ENCODE results near the gene CCR9.
"Not testable (repeated sequence)": the region's sequence is repeated elsewhere in the genome, so short reads cannot be mapped to it uniquely, and the experiment has no call there.

CCR9 gene, protein sequence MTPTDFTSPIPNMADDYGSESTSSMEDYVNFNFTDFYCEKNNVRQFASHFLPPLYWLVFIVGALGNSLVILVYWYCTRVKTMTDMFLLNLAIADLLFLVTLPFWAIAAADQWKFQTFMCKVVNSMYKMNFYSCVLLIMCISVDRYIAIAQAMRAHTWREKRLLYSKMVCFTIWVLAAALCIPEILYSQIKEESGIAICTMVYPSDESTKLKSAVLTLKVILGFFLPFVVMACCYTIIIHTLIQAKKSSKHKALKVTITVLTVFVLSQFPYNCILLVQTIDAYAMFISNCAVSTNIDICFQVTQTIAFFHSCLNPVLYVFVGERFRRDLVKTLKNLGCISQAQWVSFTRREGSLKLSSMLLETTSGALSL

DNA sequence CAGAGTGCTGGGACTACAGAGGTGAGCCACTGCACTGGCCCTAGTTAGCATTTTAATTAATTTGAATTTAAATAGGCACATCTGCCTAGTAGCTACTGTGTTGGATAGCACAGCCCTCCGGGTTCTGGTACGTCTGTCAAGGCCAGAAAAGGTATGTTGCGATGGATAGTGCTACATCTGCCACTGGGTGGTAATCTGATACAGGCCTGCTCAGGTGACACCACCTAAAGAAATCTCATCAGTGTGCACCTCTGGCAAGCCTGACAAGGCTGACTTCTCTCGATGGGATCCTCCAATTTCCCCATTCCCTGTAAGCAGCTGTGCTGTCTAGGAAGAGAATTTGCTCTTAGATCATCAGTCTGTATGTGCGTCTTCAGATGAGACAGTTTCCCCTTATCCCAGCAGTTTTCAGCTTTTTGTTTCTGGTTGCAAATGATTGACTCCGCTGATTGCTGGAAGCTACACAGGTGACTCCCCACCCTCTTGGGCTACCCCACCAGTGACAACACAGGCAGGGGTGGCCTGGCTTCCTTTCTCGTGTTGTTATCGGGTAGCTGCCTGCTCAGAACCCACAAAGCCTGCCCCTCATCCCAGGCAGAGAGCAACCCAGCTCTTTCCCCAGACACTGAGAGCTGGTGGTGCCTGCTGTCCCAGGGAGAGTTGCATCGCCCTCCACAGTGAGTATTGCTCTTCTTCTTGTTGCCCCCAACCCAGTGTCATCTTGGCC, at the start of gene CCR9:
Gene CCR9, plus strand, starts transcription at position 565 of the 727 bp plus-strand sequence. CDS start 8,391 bp downstream, outside the sequence.
- DNase-seq, result no peak

DNA sequence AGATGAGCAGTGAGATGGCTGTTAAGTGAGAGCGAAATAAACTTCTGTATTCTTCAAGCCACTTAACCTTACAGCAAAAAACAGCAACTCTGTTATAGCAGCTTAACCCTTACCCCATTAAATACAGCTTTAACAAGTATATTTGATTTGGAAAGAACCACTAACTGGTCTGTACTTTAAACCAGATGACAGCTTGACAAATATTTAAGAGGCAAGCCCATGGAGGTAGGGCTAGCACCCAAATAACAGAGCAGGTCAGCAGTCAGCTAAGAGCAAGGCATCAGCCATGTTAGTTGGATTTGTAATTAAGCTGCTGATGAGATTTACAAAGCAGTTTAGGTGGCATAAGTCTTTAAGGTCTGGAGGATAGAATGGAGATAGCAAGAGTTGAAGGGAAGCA, 47.9 kb upstream of the CCR9 start:
- no peak for DNase-seq

DNA sequence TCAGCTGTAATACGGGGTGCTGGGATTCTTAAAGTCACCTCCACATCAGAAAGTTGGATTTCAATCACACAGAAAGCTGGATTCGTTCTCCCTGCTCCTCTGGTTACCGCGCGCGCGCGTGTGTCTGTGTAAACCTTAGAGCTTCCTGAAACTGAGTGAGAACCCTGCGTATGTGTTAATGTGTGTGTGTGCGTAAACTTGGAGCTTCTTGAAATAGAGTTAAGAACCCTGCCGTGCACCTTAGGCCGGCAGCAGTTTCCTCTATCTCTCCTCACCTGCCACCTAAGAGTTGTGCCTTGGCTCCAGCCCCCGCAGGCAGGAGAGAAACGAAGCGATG, 45.0 kb upstream of the CCR9 start:
- no peak for DNase-seq

DNA sequence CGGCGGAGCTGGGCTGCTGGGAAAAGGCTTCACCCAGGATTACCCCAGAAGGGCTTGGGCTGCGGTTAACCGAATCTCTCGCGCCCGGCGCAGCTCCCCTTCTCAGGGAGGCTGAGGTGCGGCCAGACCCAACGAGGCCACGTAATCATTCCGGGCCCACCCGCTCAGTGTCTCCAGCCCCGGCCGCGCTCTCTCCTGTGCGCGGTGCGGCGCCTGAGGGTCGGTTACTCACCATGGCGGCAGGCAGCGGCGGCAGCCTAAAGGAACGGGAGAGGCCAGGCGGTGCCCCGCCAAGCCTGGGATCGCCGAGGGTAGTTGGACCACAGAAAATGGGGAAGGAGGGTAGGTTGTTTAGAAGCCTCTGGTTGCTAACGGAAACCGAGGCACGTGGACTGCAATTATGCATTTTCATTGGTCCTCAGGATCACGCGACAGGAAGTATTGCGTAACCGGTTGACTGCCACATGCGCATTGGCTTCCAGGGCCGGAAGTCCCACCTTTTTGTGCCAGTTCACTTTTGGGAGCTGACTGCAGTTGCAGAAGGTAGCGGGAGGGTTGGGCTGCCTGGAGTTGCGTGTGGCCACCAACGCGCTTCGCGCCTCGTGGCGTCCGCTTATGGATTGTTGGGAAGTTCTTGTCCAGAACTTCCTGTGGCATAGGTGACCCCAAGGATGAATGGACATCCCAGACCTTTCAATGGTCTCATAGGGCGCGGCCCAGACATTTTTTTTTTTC, 44.4 kb upstream of the CCR9 start, which contains the start of gene LZTFL1:
Gene LZTFL1, minus strand, starts transcription at position 363 of the 735 bp plus-strand sequence. Its CDS starts 128 bp downstream, at position 235.
- peak; percentile 84 for DNase-seq

DNA sequence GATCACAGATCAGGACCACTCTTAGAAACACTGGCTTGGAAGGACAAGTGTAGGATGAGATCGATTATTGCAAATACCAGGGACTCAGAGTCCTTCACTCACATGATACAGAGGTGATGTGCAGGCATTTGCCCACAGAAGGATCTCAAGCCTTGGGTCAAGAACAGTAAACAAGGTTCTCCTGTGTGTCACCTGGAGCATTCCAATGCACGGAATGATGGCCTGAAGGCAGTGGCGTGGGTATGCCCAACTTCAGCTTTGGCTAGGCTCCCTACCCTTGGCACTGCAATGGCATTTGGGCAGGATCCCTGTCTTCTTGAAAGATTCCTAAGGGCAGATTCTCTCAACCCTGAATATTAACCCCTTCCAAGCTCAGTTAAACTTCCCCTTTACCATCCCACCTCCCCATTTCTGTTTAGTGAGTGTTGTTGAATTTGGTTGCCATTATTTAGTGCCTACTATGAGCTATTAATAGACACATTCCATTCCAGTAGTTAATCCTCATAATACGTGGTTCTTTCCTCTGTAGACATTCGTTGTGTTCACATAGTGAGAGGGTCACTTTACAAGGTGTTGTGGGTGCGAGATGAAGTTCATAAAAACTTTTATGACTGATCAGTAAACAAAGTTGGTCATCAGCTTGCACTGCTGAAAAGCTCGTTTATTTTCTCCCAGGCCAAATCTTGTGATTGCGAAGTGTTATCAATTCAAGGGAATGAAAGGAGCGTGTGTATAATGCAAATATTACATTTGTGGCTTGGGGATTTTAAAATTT, 43.3 kb upstream of the CCR9 start:
- DNase-seq, result no peak

DNA sequence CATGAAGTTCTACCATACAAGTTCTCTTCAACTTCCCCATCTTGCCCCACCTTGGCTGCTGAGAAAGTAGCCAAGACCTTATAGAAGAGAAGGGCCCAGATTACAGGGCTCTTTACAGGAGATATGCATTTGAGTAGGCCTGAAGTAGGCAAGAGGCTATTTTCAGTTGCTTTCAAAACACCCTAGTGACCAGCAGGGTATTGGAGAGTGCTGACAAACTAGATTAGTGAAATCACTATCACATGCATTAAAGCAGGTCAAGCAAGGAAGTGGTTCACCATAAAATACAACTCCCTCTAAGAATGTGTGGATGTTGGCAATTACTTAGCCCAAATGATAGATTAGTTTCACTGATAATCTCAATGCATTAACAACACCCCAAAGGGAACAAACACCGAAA, 41.7 kb upstream of the CCR9 start:
- no peak for DNase-seq

DNA sequence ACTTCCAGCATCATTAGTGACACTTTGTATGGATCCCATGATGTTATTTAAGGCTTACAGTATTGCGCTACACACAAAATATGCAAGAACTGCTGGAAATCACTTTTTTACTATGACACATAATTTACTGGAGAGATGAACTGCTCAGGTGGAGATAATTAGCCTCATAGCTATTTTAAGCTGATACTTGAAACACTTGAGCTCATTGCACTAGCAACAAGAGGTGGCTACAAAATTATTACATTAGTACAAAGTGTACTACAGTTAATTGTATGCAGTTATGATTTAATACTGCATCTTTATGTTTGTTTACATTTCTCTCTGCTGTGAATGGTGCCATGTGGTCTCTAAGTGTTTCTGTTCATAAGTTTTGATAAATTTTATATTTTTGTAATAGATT, 38.0 kb upstream of the CCR9 start:
- no peak for DNase-seq

DNA sequence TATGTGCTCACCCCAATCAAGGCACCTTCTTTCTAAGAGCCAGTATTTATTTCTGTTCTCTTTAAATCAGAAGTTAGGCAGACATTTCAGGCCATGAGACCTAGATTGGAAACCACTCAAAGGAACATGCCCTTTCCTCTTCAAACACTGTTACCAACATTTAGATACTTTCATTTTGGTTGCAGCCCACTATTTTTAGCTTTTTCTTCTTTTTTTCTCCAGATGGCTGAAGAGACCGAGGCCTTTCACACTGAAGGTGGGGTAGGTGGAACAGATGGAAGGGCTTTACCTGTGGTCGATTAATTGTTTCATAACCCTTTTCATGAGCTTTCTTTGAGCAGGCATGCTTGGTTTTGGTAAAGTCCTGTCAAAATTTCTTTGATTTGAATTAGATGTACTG, 33.5 kb upstream of the CCR9 start:
- no peak for DNase-seq

DNA sequence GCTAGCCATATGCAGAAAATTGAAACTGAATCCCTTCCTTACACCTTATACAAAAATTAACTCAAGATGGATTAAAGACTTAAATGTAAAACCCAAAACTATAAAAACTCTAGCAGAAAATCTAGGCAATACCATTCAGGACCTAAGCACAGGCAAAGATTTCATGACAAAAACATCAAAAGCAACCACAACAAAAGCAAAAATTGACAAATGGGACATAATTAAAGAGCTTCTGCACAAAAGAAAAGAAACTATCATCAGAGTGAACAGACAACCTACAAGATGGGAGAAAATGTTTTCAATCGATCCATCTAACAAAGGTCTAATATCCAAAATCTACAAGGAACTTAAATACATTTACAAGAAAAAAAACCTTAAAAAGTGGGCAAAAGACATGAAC, 30.0 kb upstream of the CCR9 start:
- DNase-seq, result not testable (repeated sequence)

DNA sequence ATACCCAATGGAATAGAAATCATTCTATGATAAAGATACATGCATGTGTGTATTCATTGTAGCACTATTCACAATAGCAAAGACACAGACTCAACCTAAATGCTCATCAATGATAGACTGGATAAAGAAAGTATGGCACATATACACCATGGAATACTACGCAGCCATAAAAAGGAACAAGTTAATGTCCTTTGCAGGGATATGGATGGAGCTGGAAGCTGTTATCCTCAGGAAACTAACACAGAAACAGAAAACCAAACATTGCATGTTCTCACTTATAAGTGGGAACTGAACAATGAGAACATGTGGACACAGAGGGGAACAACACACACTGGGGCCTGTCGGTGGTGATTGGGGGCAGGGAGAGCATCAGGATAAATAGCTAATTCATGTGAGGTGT, 29.3 kb upstream of the CCR9 start:
- not testable (repeated sequence) for DNase-seq

DNA sequence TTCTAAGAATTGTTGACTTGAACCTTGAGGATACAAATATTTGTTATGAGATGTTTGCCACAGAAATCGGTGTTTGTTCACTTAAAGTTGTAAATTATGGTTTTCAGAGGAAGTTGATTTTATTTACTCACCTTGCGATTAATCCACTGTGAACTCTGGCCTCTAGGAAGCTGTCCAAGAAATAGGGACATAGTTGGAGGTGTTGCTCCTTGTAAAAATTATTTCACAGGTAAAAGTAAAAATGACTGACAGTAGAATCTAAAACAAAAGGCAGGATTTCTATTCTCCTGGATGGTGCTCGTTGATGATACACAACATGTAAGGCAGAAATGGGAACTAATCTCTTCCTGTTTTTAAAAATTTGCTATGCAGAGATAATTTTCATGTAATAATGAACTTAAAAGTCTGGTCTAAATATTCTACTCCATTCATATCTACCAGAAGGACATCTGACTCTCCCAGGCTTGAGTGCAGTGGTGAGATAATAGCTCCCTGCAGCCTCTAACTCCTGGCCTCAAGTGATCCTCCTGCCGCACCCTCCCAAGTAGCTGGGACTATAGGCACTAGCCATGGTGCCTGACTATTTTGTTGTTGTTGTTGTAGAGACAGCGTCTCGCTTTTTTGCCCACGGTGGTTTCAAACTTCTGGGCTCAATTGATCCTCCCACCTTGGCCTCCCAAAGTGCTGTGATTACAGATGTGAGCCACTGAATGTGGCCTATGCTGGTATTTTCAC, 27.4 kb upstream of the CCR9 start:
- DNase-seq, result no peak

DNA sequence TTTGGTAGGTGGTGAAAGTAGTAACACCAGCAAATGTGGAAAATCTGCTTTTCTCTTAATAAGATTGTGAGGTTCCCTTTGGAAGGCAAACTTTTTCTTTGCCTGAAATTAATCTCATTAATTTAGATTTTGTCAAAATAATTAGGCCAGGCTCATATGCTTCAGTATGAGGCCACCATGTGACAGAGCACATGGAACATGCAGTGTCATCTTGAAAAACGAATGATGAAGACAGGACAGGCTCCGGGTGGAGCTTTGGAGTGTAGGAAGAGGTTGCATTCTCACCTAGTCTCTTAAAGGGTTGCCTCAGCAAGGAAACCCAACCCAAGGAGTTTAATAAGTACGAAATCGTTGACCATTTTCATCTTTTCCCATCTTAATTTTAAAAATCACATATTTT, 25.9 kb upstream of the CCR9 start:
- DNase-seq, result no peak

DNA sequence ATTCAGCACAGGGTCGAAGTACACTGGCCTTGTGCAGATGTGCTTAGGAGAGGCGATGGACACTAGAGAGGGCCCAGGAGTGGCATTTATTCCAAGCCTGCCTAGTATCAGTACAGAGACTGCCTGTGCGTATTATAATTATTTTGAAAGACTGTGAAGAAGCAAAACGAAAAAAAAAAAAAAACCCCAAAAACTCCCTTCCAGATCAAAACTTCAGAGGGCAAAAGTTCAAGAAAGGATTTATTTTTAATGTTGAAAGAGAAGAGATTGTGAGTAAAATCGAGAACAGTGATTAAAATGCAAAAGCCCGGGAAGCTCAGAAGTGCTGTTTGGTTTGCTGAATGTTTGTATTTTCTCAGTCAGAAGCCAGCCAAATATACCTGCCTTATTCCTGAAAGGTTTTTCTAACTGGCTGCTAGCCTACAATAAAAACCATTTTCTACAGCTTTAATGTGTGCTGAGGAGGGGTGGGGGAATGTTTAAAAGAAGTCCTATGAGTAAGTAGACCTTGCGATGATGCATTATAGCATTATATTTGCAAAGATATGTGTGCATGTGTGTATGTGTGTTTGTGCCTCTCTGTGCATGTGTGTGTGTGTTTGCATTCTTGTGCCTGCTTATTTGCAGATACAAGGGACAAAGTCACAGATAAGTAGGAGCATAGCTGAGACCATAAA, 25.2 kb upstream of the CCR9 start:
- DNase-seq, result no peak

DNA sequence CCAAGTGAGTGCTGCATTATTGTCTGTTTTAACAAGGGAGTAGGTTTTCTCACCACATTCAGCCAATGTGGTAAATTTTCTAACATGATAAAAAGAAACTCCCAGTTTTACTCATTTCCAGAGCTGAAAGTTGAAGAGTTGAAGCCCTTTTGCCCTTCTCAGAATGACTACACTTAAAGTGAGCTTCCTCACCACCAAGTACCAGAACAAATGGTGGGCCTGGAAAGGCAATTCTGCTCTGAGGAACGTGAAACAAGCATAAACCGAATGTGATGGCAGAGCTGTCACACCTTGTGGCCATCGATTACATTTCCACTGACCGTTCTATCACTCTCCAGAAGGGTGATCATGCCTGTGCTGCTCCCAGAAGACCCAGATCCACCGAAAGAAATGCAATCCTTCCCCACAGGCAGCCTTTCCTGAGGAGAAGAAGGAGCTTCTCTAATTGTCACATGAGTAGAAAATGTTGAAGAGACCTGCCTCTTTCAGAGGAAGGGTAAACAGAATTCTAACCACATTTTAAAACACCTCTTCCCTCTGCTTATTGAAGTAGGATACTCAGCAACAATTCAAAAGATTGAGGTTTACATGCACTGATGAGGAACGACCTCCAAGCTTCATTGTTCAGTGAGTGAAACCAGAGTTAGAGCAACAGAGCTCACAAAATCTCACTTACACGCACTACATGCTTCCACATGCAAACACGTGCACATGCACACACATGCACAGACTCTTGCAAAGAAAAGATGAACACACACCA, 21.4 kb upstream of the CCR9 start:
- DNase-seq, result no peak

DNA sequence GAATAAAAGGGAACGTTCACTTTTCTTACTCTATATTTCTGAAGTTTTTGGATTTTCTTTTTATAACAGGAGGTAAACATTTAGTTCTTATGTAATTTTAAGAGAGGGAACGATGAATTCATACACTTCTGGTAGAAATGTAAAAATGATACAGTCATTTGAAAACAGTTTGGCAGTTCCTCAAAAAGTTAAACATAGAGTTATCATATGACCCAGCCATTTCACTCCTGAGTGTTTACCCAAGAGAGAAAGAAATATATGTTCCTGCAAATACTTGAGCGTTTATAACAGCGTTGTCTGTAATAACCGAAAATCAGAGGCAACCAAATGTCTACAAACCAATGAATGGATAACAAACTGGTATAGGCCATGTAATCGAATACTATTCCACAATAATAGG, 20.8 kb upstream of the CCR9 start:
- DNase-seq, result no peak

DNA sequence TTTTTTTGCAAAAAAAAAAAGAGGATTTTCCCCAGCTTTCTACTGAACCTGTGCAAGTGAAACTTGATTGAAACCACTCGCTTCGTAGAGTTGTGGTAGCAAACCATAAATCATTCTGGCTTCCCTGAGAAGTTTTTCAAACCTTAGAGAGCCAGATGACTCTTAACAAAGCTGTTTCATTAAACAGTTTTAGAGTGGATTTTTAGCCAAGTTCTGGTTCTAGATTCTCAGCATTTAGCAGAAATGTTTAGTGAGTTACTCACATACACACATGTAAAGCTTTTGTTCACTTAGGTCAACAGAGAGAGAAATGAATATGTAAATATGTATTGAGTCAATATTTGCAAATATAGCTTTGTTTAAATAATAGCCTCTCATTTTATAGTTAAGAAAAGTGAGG, 18.1 kb upstream of the CCR9 start:
- DNase-seq, result no peak

DNA sequence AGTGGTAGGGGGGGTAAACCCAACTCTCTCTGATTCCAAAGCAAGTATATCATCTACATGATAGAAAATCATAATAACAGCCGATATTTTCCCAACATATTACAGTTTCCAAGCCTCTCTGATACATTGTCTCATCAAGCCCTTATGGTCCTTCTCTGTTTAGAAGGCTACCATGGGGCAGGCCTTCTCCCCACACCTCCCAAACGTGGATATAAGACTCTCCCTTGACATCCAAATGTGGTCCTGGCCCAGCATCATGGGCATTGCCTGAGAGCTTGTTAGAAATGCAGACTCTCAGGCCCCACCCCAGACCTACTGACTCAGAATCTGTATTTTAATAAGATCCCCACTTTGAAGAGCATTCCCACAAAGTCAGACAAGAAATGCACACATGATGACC, 17.7 kb upstream of the CCR9 start:
- no peak for DNase-seq

DNA sequence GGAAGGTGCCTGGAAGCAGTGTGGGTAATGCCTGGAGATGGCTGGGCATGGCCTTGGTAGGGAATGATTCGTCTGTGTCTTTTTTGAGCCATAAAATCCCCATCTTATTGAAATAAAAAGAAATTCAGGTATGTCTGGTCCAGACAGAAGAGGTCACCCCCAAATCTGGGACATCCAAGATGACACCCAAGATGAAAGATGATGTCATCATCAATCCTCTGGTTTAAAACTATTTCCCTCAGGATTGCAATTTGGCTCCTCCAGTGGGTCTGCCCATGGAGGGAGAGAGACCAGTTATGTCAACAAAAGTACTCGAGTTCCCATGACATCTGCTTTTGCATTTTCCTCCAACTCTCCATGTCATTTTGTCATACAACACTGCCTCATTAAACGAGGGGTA, 16.7 kb upstream of the CCR9 start:
- no peak for DNase-seq

DNA sequence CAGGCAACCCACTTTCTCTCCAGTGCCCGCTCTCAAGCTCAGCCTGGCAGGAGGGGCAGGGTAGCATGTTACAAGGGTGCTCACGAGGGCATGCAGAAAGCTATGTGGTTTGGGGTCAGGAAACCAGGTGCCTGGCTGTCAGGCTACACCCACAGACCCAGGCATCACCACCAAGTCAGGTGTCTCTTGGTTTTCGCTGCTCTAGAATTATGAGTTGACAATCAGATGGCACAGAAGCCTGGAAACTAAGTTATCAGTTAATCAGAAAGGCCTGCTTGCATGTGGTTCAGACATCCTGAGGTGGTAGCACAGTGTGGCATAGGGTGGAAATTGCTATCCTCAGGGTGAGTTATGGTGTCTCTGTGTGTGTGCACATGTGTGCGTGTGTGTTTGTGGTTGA, 16.2 kb upstream of the CCR9 start:
- no peak for DNase-seq

DNA sequence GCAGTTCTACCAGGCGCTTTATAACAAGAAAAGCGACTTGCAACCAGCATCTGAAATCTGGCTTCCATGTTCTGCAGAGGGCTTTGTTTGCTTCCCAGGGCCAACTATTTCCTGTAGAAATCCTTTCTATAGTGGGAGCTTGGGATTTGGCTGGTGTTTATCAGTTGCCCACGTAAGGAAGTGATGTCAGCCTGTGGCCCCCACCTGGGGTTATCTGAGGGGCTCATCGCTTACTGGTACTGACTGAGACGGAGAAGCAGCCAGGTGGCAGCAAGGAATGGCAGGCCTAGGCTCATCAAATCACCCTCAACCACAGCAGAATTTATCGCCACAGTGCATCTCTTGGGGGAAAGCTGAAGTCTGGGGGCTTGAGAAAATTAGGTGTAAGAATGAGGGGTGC, 14.6 kb upstream of the CCR9 start:
- no peak for DNase-seq

DNA sequence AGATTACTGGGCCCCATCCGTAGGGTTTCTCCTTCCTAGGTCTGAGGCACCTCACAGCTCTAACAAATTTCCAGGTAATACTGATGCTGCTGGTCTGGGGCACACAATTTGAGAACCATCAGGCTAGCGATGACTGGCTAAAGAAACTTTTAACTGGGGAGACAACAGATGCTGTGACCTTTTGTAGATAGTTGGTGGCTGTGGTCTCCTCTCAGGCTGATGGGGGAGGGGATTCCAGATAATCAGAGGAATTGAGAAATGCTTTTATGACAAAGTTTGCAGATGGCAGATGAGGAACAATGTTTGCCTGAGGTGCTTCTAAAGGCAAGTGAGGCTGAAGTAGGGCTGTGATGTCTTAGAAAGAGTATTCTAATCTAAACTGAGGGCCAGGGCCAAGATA, 13.8 kb upstream of the CCR9 start:
- no peak for DNase-seq

Data from NCI-H1694 (cell line).